Measurements from ENCODE around the gene REP15. TPM values are rescaled to one million over a fixed set of nuclear protein-coding genes. Genes with fewer than 3 reads are reported as not detected.
"Not testable (repeated sequence)": the region's sequence is repeated elsewhere in the genome, so short reads cannot be mapped to it uniquely, and the experiment has no call there.

Gene REP15
- polyA plus RNA-seq (ENCODE audit: insufficient read length in 10 of 10) = 1 to 10 TPM in 9 of 10 donors, under 1 TPM in 1; 0.34 to 2.4 (median 1.2) TPM
- long read RNA-seq, donor 1 = 0 reads
- long read RNA-seq, donor 2 = 0 reads
- long read RNA-seq, donor 3 = 0 reads
- long read RNA-seq, donor 4, partial matches to known transcripts = 0 of 1 reads
- long read RNA-seq, donor 4, other reads (novel, unspliced or antisense) = 0 of 1 reads
- long read RNA-seq, donor 5, partial matches to known transcripts = 0 of 2 reads
- long read RNA-seq, donor 5, other reads (novel, unspliced or antisense) = 0 of 2 reads
- long read RNA-seq, donor 6, partial matches to known transcripts = 0 of 2 reads
- long read RNA-seq, donor 6, other reads (novel, unspliced or antisense) = 0 of 2 reads
- long read RNA-seq, donor 7 = 0 reads
- long read RNA-seq, donor 8, partial matches to known transcripts = 0 of 2 reads
- long read RNA-seq, donor 8, other reads (novel, unspliced or antisense) = 0 of 2 reads
- long read RNA-seq, donor 9 = 0 reads

- DNase-seq = no peak
These were observed at the start of gene REP15 for GRCh38 chr12:27696293-27696652. TSS of gene REP15 (plus strand) at chr12:27696447. CDS start at chr12:27696563, 116 bp downstream.

GRCh38 chr12:27650011-27650410, 46.2 kb upstream of the REP15 start:
- no peak for DNase-seq

- no peak for DNase-seq
These were observed 45.0 kb upstream of the REP15 start for GRCh38 chr12:27651201-27651600.

- peak; percentile 80 to 87 (median 83) for DNase-seq
These were observed 44.0 kb upstream of the REP15 start for GRCh38 chr12:27652174-27652763.

GRCh38 chr12:27653661-27654060, 42.6 kb upstream of the REP15 start:
- no peak for DNase-seq

GRCh38 chr12:27655476-27655875, 40.8 kb upstream of the REP15 start:
- DNase-seq = not testable (repeated sequence)

GRCh38 chr12:27657296-27657695, 39.0 kb upstream of the REP15 start:
- no peak for DNase-seq

GRCh38 chr12:27665704-27666103, 30.5 kb upstream of the REP15 start:
- no peak for DNase-seq

GRCh38 chr12:27666510-27666909, 29.7 kb upstream of the REP15 start:
- DNase-seq = no peak

GRCh38 chr12:27667540-27667939, 28.7 kb upstream of the REP15 start:
- no peak for DNase-seq

GRCh38 chr12:27672051-27672450, 24.2 kb upstream of the REP15 start:
- DNase-seq = peak; percentile 29 to 49 (median 30)

GRCh38 chr12:27672643-27673042, 23.6 kb upstream of the REP15 start:
- peak; percentile 60 to 79 (median 66) for DNase-seq

GRCh38 chr12:27673101-27673718, 23.0 kb upstream of the REP15 start:
- peak; percentile 61 to 81 (median 68) for DNase-seq

GRCh38 chr12:27674989-27675388, 21.3 kb upstream of the REP15 start:
- no peak for DNase-seq

- no peak for DNase-seq
These were observed 15.6 kb upstream of the REP15 start for GRCh38 chr12:27680619-27681018.

- no peak for DNase-seq
These were observed 13.7 kb upstream of the REP15 start for GRCh38 chr12:27682534-27682933.

GRCh38 chr12:27685274-27685673, 11.0 kb upstream of the REP15 start:
- no peak for DNase-seq

- DNase-seq = no peak
These were observed 10.1 kb upstream of the REP15 start for GRCh38 chr12:27686147-27686546.

GRCh38 chr12:27688671-27689070, 7.6 kb upstream of the REP15 start:
- DNase-seq = no peak

- DNase-seq = no peak
These were observed 6.6 kb upstream of the REP15 start for GRCh38 chr12:27689558-27690180.

GRCh38 chr12:27693403-27693802, 2.8 kb upstream of the REP15 start:
- DNase-seq = no peak

GRCh38 chr12:27695556-27696292, 523 bp upstream of the REP15 start:
- no peak for DNase-seq

All from muscle of back (tissue), 13 donors.